Measurements from ENCODE around the gene MINDY4.

The MINDY4 gene

GRCh38 chr7:30728591-30729100, 42.6 kb upstream of the MINDY4 start:
- no peak overlapping the region for H3K4me3 ChIP-seq (replicated peaks in 1 of 2; ENCODE audit: low read depth in 2 of 2, low read length in 2 of 2)
- no peak for TF ChIP-seq CTCF (IDR thresholded peaks at IDR 0.05; ENCODE audit: low read depth, low read length)
- DNase-seq (ENCODE audit: low read depth in 2 of 2): no peak

DNA sequence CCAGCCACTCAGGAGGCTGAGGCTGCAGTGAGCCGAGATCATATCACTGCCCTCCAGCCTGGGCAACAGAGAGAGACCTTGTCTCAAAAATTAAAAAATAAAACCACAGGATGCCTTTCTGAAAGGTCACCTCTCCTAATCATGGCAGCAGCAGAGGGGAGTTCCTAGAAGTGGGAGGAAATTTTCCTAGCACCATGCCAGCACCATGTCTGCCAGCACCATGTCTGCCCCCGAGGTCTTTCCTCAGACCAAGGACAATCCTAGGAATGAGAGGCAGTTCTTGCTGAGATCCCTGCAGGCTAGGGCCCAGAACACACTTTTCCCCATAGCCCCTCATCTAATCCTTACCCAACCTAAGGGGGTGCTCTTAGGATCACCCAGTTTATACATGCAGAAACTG, 41.6 kb upstream of the MINDY4 start:
- H3K4me3 ChIP-seq (replicated peaks in 1 of 2; ENCODE audit: low read depth in 2 of 2, low read length in 2 of 2): no peak overlapping the region
- no peak for DNase-seq (ENCODE audit: low read depth in 2 of 2)
- TF ChIP-seq CTCF (IDR thresholded peaks at IDR 0.05; ENCODE audit: low read depth, low read length): no peak

DNA sequence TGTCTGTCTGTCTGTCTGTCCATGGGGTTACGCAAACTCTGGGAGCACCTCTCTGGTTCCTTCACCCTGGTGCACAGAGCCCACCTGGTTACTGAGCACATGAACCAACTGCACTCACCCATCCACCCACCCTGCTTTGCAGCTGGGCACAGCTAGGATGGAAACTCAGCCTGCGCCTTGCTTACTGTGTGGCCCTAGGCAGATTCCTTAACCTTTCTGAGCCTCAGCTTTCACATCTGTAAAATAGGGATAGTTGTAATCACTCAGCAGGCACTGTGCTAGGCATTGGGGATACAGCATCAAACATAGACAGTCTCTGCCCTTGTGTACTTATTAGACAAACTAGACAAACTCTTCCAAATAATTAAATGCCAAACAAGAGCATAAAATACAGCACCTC, 41.1 kb upstream of the MINDY4 start:
- H3K4me3 ChIP-seq (replicated peaks in 1 of 2; ENCODE audit: low read depth in 2 of 2, low read length in 2 of 2): no peak overlapping the region
- no peak for DNase-seq (ENCODE audit: low read depth in 2 of 2)
- no peak for TF ChIP-seq CTCF (IDR thresholded peaks at IDR 0.05; ENCODE audit: low read depth, low read length)

DNA sequence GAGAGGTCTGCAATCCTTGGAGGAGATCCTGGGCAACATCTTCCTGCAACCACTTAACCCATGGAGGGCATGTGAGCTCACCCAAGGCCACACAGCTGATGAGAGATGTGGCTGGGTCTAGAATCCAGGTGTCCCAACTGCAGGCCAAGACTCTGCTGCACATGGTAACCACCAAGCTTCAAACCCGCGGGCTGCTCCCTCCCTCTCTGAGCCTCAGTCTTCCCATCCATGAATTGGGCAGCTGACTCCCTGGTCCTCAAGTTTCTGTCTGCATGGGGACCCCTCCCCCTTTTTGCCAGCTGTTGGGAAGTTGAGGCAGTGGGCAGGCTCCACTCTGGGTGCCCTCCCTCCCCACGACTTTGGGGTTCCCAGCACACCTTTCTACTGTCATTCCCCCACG, 40.2 kb upstream of the MINDY4 start:
- H3K4me3 ChIP-seq (replicated peaks in 1 of 2; ENCODE audit: low read depth in 2 of 2, low read length in 2 of 2): no peak overlapping the region
- TF ChIP-seq CTCF (IDR thresholded peaks at IDR 0.05; ENCODE audit: low read depth, low read length): no peak
- DNase-seq (ENCODE audit: low read depth in 2 of 2): no peak

- no peak for TF ChIP-seq CTCF (IDR thresholded peaks at IDR 0.05; ENCODE audit: low read depth, low read length)
- DNase-seq (ENCODE audit: low read depth in 2 of 2): no peak
- no peak overlapping the region for H3K4me3 ChIP-seq (replicated peaks in 1 of 2; ENCODE audit: low read depth in 2 of 2, low read length in 2 of 2)
These were observed 39.6 kb upstream of the MINDY4 start for GRCh38 chr7:30731581-30731980.

GRCh38 chr7:30732606-30733005, 38.6 kb upstream of the MINDY4 start:
- no peak for TF ChIP-seq CTCF (IDR thresholded peaks at IDR 0.05; ENCODE audit: low read depth, low read length)
- no peak overlapping the region for H3K4me3 ChIP-seq (replicated peaks in 1 of 2; ENCODE audit: low read depth in 2 of 2, low read length in 2 of 2)
- no peak for DNase-seq (ENCODE audit: low read depth in 2 of 2)

DNA sequence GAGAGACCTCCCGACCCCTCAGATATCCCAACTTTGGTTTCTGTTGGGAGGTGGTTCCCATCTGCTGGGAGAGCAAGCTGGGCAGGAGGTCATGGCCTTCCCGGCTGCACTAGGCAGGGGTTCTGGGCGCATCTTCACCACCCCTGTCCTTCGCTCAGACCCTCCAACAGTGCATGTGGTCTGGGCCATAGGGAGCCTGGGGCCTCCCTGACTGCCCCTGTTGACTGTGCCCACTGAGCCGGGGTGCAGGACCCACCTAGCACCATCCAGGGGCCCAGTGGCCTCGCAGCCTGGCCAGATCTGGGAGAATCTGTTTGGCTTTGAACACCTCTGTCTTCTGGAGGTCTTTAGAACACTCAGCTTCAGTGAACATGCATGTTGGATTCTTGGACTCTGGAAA, 38.0 kb upstream of the MINDY4 start:
- DNase-seq (ENCODE audit: low read depth in 2 of 2): no peak
- TF ChIP-seq CTCF (IDR thresholded peaks at IDR 0.05; ENCODE audit: low read depth, low read length): no peak
- H3K4me3 ChIP-seq (replicated peaks in 1 of 2; ENCODE audit: low read depth in 2 of 2, low read length in 2 of 2): no peak overlapping the region

Data from cardiac fibroblast (primary cell).